ENCODE measurements around the gene SH3PXD2B.
"Not testable (repeated sequence)": the region's sequence is repeated elsewhere in the genome, so short reads cannot be mapped to it uniquely, and the experiment has no call there.

Gene SH3PXD2B

GRCh38 chr5:172486451-172486850, 32.1 kb upstream of the SH3PXD2B start:
- FAIRE-seq = no peak
- no peak for DNase-seq (ENCODE audit: insufficient read length, low spot score)

- no peak for DNase-seq (ENCODE audit: insufficient read length, low spot score)
- no peak for FAIRE-seq
Measured at GRCh38 chr5:172485511-172486202, 31.3 kb upstream of the SH3PXD2B start.

- DNase-seq (ENCODE audit: insufficient read length, low spot score) (no peak), FAIRE-seq (peak; percentile 100)
Measured at GRCh38 chr5:172484664-172485063, 30.3 kb upstream of the SH3PXD2B start.

DNA sequence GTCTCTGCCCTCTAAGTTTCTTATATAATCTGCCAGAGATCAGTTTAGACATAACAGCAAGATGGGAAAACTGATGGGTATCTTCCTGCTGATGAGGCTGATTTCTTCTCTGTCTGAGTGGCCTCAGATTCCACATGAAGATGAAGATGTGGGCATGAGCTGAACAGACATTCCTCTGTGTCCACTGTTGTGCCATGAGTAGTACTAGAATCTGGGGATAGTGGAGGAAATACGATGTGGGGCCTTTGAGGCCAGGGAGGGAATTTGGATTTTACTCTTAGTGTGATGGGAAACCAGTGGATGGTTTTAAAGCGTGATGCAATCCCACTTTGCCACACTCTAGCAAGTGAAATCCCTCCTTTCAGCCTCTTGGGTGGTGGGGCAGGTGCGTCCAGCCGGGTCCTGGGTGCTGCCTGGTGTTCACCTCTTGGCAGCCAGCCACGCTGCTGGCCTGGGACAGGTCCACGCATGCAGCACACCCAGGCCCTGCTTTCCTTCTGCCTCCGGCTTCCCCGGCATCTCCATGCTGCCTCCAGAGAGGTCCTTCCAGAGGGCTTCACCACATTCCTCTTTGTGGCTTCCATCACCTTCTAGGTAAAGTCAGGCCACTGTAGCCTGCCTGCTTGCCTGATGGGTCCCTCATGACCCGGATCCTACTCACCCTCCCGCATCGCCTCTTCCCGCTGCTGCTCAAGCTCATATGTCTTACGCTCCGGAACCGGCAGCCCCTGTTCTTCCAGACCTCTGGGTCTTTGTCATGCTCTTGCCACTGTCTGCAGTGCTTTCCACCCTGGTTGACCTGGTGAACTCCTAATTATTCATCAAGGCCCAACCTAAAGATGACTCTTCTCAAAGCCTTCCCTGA, 28.1 kb upstream of the SH3PXD2B start:
- DNase-seq (ENCODE audit: insufficient read length, low spot score) = no peak
- no peak for FAIRE-seq

DNA sequence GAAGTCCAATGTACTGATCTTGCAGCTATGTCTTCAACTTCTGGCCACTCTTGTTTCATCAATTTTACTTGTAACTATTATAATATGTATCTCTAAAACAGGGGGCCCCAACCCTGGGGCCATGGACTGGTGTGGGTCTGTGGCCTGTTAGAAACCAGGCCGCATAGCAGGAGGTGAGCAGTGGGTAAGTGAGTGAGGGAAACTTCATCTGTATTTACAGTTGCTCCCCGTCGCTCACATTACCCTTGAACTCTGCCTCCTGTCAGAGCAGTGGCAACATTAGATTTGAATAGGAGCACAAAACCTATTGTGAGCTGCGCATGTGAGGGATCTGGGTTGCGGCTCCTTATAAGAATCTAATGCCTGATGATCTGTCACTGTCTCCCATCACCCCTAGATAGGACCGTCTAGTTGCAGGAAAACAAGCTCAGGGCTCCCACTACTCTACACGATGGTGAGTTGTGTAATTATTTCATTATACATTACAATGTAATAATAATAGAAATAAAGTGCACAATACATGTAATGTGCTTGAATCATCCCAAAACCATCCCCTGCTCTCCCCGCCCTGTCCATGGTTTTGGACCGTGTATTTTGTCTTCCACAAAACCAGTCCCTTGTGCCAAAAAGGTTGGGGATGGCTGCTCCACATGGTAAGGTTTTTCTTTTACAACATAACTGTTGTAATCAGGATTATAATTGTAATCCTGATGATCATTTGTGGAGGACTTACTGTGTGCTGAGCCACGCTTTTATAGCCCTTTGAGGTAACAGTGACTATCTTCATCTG, 26.9 kb upstream of the SH3PXD2B start:
- DNase-seq (ENCODE audit: insufficient read length, low spot score) (no peak), FAIRE-seq (no peak)

DNA sequence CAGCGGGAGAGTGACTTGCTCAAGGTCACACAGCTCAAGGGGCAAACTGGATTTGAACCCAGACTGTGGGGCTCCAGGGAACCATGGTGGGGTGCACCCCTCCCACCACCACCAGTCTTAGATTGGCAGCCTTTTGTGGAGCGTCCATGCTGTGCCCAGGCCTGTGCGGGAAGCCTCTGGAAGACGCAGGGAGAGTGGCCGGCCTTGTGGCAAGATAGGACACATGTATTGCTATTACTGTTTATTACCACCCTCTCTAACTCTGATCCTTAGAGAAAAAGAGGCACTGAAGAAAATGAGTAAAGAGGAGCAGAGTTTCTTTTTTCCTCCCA, 25.4 kb upstream of the SH3PXD2B start:
- FAIRE-seq = no peak
- no peak for DNase-seq (ENCODE audit: insufficient read length, low spot score)

GRCh38 chr5:172479034-172479783, 24.9 kb upstream of the SH3PXD2B start:
- DNase-seq (ENCODE audit: insufficient read length, low spot score) (peak; percentile 87), FAIRE-seq (peak; percentile 84)

- not testable (repeated sequence) for FAIRE-seq; DNase-seq (ENCODE audit: insufficient read length, low spot score)
Measured at GRCh38 chr5:172478695-172479033, 24.3 kb upstream of the SH3PXD2B start.

DNA sequence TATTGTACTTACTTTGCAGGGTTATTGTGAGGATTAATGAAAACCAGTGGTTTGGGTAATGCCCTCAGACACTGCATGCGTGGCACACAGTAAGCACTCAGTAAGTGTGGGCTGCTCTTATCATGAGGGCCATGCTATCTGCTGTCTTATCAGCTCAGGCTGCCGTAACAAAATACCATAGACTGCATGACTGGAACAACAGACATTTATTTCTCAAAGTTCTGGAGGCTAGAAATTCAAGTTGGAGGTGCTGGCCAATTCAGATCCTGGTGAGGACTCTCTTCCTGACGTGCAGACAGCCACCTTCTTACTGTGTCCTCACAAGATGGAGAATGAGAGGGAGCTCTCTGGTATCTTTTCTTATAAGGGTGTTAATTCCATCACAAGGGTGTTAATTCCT, 23.9 kb upstream of the SH3PXD2B start:
- DNase-seq (ENCODE audit: insufficient read length, low spot score) (no peak), FAIRE-seq (no peak)

DNA sequence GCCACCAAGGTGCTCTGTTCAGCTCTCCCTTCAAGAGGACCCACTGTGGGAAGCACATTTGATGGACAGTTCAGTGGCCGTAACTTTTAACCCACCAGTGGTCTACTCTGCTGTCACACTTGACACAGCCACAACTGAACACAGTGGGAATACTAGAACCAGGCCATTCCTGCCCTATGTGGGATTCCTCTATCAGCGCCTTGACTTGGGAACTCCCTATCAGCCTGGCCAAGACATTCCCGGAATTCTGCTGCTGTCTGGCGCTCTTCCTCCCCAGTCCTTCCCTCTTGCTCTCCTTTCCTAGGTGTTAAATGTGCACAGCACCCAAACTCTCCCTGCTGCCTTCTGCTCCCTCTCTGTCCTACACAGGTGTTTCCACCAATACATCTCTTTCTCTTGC, 23.1 kb upstream of the SH3PXD2B start:
- FAIRE-seq = no peak
- no peak for DNase-seq (ENCODE audit: insufficient read length, low spot score)

DNA sequence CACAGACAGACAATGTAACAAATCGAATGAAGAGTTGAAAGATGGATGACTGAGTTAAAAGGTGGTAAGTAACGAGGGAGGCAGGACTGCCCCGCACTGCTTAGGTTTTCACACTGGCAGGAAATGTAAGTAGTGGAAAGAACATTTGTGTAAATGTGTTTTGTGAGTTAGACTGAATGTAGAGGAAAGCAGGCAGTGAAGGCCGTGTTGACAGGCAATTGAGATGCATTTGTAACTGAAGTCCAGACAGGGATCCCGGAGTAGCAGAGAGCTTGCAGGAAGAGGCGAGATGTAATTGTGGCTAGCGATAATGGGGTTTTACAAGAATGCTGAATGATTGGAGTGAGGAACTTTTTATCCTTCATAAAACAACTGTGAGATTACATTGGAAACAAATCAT, 20.0 kb upstream of the SH3PXD2B start:
- no peak for DNase-seq (ENCODE audit: insufficient read length, low spot score)
- FAIRE-seq = peak; percentile 20

DNA sequence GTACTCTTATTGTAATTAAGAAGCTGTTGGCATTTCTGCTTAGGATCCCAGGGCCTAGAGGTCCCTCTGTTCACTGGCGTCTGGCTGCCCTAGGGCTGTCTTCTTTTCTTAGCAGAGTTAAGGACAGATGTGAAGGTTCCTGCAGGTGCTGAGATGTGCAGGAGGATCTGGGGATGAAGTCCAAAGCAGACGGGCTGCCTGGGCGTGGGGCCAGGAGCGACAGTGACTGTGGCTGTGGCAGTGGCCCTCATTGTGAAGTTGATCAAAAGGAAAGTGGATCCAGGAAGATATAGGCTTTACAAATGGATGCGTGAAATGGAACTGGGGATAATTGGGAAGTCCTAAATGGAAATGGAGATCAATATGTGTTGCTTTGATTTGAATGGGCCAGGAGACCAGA, 19.1 kb upstream of the SH3PXD2B start:
- DNase-seq (ENCODE audit: insufficient read length, low spot score) (no peak), FAIRE-seq (no peak)

DNA sequence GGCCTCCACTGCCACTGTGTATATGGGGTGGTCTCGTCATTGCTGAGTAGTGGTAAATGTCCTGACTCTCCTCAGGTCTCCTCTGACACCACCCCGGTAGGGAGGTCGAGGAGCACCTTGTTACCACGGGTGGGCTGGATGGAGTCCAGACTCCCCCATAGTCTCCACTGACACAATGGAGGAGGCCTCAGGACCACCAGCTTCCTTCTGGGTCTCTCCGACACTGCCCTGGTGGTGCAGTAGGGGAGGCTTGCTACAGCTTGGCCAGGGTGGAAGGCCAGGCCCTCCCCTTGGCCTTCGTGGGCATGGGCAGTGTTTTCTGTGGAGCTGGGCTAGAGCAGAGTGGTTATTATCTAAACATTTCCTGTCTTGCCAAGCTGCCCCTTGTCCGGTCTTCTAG, 15.4 kb upstream of the SH3PXD2B start:
- FAIRE-seq (no peak), DNase-seq (ENCODE audit: insufficient read length, low spot score) (no peak)

- DNase-seq (ENCODE audit: insufficient read length, low spot score) (no peak), FAIRE-seq (no peak)
Measured at GRCh38 chr5:172466062-172466461, 11.7 kb upstream of the SH3PXD2B start.

- no peak for DNase-seq (ENCODE audit: insufficient read length, low spot score)
- no peak for FAIRE-seq
Measured at GRCh38 chr5:172463031-172463430, 8.7 kb upstream of the SH3PXD2B start.

- FAIRE-seq (no peak), DNase-seq (ENCODE audit: insufficient read length, low spot score) (no peak)
Measured at GRCh38 chr5:172459783-172460165, 5.4 kb upstream of the SH3PXD2B start.

GRCh38 chr5:172458976-172459782, 4.9 kb upstream of the SH3PXD2B start:
- DNase-seq (ENCODE audit: insufficient read length, low spot score) = no peak
- FAIRE-seq = no peak

- FAIRE-seq = no peak
- no peak for DNase-seq (ENCODE audit: insufficient read length, low spot score)
Measured at GRCh38 chr5:172456076-172456722, 1.9 kb upstream of the SH3PXD2B start.

DNA sequence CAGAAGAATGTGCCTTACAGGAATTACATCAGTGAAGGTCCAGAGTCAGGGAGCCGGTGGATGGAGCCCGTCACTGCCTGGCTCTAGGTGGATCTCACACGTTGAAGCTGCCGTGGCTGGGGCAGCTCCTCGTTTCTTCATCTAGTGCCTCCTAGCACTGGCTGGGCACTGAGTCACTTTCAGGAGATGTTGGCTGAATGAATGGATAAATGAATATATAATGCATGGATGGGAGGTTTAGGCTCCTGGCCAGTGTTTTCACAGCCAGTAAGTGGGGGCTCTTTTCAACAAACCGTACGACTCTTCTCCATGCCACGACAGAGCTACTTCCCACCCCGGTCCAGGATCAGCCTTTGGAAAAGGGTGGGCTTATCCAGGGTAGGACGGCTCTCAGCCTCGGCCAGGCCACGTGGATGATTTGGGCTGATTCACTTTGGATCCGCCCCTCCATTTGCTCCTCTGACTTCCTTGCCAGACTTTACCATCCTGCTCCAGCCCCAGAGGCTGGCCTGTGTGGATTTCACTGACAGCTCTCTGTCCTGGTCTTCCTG, 1.3 kb upstream of the SH3PXD2B start:
- no peak for DNase-seq (ENCODE audit: insufficient read length, low spot score)
- no peak for FAIRE-seq

GRCh38 chr5:172455087-172455381, 709 bp upstream of the SH3PXD2B start:
- FAIRE-seq = peak; percentile 79
- DNase-seq (ENCODE audit: insufficient read length, low spot score) = no peak
